ENCODE results near the gene LTC4S.
"Not testable (repeated sequence)": the region's sequence is repeated elsewhere in the genome, so short reads cannot be mapped to it uniquely, and the experiment has no call there.

The LTC4S gene

DNA sequence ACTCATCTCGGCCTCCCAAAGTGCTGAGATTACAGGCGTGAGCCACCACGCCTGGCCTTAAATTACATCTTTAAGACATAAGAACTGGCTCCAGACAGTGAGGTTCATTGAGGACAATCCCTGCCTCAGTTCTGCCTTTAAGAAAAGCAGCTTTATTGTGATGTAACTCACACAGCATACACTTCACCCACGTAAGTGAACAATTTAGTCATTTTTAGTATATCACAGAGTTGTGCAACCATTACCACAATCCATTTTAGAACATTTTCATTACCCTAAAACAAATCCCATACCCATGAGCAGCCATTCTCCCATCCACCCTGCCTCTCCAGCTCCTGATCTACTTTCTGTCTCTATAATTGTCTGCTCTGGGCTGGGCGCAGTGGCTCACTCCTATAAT lies 24.0 kb upstream of the LTC4S start:
- DNase-seq: no peak

GRCh38 chr5:179771311-179771895 lies 22.4 kb upstream of the LTC4S start:
- no peak for DNase-seq

GRCh38 chr5:179772351-179772750 lies 21.4 kb upstream of the LTC4S start:
- no peak for DNase-seq

GRCh38 chr5:179773686-179774040 lies 20.1 kb upstream of the LTC4S start:
- DNase-seq: no peak

GRCh38 chr5:179774442-179774841 lies 19.3 kb upstream of the LTC4S start:
- DNase-seq: no peak

GRCh38 chr5:179776411-179776938 lies 17.3 kb upstream of the LTC4S start:
- no peak for DNase-seq

GRCh38 chr5:179777456-179777855 lies 16.3 kb upstream of the LTC4S start:
- DNase-seq: no peak

DNA sequence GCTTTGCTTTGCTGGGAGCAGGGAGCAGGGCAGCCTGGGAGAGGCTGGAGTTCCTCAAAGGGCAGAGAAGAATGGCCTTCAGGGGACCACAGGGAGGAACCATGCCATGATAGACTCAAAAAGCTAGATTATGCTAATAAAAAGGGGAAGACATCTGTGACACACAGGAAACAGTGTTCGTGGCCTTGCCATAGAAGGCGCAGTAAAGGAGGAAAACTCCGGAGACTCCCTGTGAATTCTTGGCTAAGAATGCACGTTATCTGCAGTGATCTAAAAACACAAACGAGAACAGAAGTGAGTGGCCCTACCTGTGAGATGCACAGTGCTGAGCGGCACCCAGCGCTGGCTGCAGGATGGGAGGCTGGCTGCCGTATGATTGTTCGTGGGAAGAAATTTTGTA lies 15.9 kb upstream of the LTC4S start:
- DNase-seq: no peak

DNA sequence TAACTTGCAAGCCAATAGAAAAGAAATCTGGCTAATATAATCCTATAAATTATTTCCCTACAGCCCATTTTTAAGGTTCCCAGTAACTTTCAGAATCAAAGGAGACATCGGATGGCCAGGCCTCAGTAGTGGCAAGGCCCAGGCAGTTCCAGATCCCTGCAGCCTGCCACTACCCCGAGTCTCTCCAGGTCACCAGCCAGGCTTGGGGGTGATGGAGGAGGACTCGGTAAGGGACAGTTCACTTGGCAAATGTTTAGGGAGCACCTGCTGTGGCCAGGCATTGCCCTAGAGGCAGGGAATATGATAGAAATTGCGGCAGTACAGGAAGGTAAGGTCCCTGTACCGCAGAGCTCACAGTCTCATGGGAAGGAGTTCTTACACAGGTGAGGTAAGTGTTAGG lies 15.2 kb upstream of the LTC4S start:
- no peak for DNase-seq

GRCh38 chr5:179779826-179780225 lies 14.0 kb upstream of the LTC4S start:
- no peak for DNase-seq

DNA sequence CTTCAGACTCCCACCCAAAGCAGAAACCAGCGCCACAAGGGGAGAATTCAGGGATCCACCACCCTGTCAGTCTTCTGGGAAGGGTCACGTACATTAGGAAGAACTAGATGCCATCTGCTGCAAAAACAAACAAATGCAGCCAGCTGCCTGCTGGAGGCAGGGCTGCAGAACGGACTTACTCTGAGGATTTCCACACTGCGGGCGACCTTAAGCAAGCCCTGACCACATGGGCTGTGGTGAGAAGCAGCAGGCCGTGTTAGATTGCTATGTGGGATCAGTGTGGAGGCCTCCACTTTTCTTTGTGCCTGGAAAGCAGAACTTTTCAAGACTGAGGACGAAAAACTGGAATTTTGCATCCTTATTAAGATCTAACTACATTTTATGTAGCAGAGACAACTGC lies 13.4 kb upstream of the LTC4S start:
- no peak for DNase-seq

DNA sequence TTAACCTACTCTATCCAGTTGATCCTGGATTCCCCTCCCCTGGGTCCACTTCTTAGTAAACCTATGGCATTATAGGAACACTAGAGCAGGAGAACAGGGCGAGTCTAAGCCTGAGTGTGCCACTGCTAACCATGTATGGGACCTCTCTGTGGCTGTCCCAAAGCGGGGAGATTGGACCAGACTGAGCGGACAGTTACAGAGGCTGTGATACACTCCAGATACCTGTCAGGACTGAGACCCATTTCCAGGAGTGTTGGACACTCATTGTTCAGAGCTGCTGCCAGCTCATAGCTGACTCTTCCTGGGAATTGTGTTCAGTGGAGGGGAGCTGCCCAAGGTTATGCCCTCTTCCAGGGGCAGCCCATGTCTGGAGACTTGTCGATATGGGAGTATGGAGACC lies 11.9 kb upstream of the LTC4S start:
- no peak for DNase-seq

GRCh38 chr5:179783128-179783527 lies 10.7 kb upstream of the LTC4S start:
- DNase-seq: no peak

DNA sequence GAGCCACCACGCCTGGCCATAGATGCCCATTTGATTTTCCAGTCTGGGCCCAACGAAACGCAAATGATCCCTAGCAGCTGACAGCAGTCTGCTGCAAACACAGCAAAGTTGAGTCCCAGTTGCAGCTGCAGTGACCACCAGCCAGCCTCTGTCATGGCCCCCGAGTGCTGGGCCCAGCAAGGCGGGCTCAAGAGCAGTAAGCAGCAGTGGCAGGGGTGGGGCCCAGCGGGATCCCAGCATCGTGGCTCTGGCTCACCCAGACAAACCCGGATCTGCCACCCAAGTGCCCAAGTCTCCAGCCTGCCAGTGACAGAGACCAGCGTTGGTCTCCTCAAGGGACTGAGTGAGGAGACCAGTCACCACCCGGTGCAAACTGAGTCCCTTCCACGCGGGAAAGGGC lies 6.9 kb upstream of the LTC4S start:
- DNase-seq: no peak

GRCh38 chr5:179788193-179788854 lies 5.5 kb upstream of the LTC4S start:
- DNase-seq: no peak

DNA sequence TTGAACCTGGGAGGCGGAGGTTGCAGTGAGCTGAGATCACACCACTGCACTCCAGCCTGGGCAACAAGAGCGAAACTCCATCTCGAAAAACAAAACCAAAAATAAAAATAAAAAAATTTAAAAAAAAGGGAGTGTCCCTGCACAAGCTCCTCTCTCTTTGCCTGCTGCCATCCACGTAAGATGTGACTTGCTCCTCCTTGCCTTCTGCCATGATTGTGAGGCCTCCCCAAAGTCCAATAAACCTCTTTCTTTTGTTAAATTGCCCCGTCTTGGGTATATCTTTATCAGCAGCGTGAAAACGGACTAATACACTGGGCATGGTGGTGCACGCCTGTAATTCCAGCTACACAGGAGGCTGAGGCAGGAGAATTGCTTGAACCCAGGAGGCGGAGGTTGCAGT lies 4.5 kb upstream of the LTC4S start:
- DNase-seq: not testable (repeated sequence)

DNA sequence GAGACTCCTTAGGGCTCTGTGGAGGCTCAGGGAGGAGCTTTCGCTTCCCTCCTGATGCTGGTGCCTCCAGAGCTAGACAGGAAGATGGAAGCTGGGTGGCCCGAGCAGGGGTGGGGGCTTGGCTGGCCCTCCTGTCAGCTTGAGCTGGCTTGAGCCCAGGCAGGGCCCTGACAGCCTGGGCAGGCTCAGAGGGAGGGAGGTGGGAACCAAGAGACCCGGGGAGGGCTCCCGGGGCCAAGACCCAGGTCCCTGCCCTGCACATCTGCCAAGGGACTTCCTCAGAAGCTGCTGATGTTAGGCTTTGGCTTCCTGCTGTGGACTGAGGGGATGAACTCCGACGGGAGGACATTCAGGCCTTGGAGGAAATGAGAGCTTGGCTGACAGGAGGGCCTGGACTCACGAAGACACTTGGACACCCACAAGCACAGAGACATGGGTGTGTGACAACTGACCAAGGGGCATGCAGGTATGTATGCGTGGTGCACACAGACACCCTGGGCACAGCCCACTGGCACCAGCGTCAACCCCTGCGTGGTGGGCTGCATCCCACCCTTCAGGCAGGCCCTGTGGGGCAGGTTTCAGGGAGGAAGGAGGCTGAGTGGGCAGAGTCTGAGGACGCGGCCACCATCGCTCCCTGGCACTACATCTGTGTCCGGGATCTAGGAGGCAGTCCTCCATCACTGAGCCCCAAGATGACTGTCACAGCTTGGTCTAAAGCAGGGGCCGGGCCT lies 1.7 kb upstream of the LTC4S start:
- no peak for DNase-seq

- DNase-seq: no peak
Observed at GRCh38 chr5:179792612-179793467, 946 bp upstream of the LTC4S start.

DNA sequence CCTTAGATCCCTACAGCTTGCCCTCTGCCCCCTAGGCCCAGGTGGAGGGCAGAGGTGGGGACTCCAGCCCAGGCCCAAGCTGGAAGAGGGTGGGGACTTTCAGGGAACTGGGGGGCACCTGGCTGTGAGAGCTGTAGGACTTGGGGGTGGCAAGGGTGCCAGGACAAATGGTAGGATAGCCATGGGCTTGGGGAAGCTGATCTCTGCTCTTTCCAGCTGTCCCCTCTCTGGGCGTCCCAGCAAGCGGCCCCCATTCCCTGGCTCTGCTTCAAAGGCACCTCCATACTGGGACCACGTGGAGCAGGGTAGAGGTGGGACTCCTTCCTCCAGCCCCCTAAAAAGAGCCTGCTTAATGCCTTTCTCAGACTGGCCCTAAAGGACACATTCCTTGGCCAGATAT lies 385 bp downstream of the LTC4S start:
- DNase-seq: no peak

GRCh38 chr5:179794575-179794974 lies 789 bp downstream of the LTC4S start:
- no peak for DNase-seq

DNA sequence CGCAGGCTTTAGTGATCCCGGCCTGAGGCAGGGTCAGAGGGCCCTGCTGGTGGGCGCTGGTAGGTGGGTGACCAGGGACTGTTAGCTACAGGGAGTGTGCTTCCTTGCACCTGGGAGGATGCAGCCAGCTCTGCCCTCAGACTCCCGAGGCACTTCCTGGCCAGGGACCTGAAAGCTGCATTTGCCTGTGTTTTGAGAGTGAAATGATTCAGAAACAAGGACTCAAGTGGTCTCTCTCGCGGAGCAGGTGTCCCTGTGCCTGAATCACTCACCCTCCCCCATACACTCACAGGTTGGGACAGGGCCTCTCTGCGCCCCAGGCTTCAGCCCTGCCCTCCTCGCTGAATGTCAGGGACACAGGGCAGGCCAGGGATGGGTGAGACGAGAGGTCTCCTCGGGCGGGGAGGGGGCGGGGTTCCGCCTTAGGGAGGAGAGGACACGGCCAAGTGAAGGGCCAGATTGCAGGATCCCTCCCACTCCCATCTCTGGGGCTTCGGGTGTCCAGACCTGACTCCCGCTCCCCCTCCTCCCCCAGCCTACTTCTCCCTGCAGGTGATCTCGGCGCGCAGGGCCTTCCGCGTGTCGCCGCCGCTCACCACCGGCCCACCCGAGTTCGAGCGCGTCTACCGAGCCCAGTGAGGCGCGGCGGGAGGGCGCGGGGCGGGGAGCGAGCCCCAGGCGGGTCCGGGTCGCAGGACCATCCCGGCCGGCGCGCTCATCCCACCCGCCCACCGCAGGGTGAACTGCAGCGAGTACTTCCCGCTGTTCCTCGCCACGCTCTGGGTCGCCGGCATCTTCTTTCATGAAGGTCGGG lies 1.5 kb downstream of the LTC4S start:
- DNase-seq: peak; percentile 56

Data from NCI-H774 (cell line).